Hepatocyte (in vitro differentiated cells): Measurements from ENCODE around the gene CD22.

Experiments
- CTCF ChIP-seq: fragments of 200-600 bp; sonication (generic); IDR thresholded peaks from 2 replicates; pipeline ENCODE4 v1.5.1; 2016; ENCODE audit warnings: antibody characterized with exemption, mild to moderate bottlenecking; ENCODE audit not compliant: poor library complexity
- EZH2 ChIP-seq: fragments of 200-600 bp; sonication (generic); IDR thresholded peaks from 2 replicates; pipeline ENCODE4 v1.6.1; 2016; ENCODE audit warnings: antibody characterized with exemption, mild to moderate bottlenecking, borderline replicate concordance

- TF ChIP-seq CTCF (no peak), EZH2 (no peak)
Measured at GRCh38 chr19:35314858-35315470, 14.0 kb upstream of the CD22 start.
